Endothelial cell of umbilical vein (primary cell): ENCODE data around the gene DSG2. TPM values are rescaled to one million over a fixed set of nuclear protein-coding genes. Genes with fewer than 3 reads are reported as not detected.

Source experiments
- BruUV-seq: library from RNA; stranded (reverse); fragments of 400-500 nt; replicated peaks from 2 replicates; lab custom pipeline; 2021; lab: Mats Ljungman, UMichigan
- CTCF ChIA-PET: fragments of 300-600, 350-600 bp; sonication (Branson Sonifier 250); formaldehyde crosslinking; loops from one replicate; lab custom pipeline; 2021; ENCODE audit warnings: antibody characterized with exemption, inconsistent platforms; lab: Charles Lee
- POLR2A ChIA-PET: fragments of 300-600, 350-600 bp; sonication (Branson Sonifier 250); formaldehyde crosslinking; loops from one replicate; lab custom pipeline; 2021; ENCODE audit warnings: antibody characterized with exemption, inconsistent platforms; lab: Charles Lee
- DNase-seq: peaks from one replicate; pipeline ENCODE4 v3.0.0-alpha.2; 2011; ENCODE audit warnings: low read depth, low spot score
- FAIRE-seq: peaks from 2 replicates; lab custom pipeline; 2011; peaks lifted over from hg19 to GRCh38; lab: Jason Lieb, UNC
- H2AFZ ChIP-seq: 2 replicates; pipeline ENCODE4 v1.6.0; 2012; ENCODE audit warnings: low read depth, low read length, control low read depth, inconsistent platforms
- H3K27ac ChIP-seq: 2 replicates; pipeline ENCODE4 v1.5.1; 2011; ENCODE audit warnings: low read depth, mild to moderate bottlenecking, control low read depth, low read length, moderate library complexity; ENCODE audit not compliant: insufficient read depth
- H3K27me3 ChIP-seq, 2 experiments: 2 replicates each; pipeline versions ENCODE4 v1.6.0 to v1.6.1; 2011; ENCODE audit warnings: low read length in 2 of 2, mixed read lengths in 1 of 2; ENCODE audit not compliant: control insufficient read depth in 2 of 2, insufficient read depth in 2 of 2
- H3K36me3 ChIP-seq, 2 experiments: 2 replicates in 1 of 2; 3 replicates in 1 of 2; pipeline ENCODE4 v1.5.1; 2011; ENCODE audit warnings: low read length in 2 of 2, mild to moderate bottlenecking in 1 of 2, moderate library complexity in 1 of 2; ENCODE audit not compliant: control insufficient read depth in 2 of 2, insufficient read depth in 2 of 2; ENCODE audit errors: extremely low read depth in 1 of 2
- H3K4me1 ChIP-seq: 3 replicates; pipeline ENCODE4 v1.5.1; 2011; ENCODE audit warnings: mild to moderate bottlenecking, low read length; ENCODE audit not compliant: control insufficient read depth, insufficient read depth; ENCODE audit errors: extremely low read depth
- H3K4me2 ChIP-seq: 2 replicates; pipeline ENCODE4 v1.6.1; 2011; ENCODE audit warnings: low read length, control low read depth, mixed read lengths; ENCODE audit not compliant: insufficient read depth
- H3K4me3 ChIP-seq, 3 experiments: fragments of 200-600 bp in 1 of 3; sonication (generic), shearing (Covaris generic) in 1 of 3; replicated peaks in 1 of 3; 2 replicates each; pipeline ENCODE4 v1.5.1; 2011 to 2016; ENCODE audit warnings: control low read depth in 3 of 3, low read length in 3 of 3, mild to moderate bottlenecking in 2 of 3, inconsistent platforms in 1 of 3, low read depth in 1 of 3, moderate library complexity in 1 of 3; ENCODE audit not compliant: insufficient read depth in 1 of 3
- H3K79me2 ChIP-seq: 2 replicates; pipeline ENCODE4 v1.6.0; 2012; ENCODE audit warnings: low read length, inconsistent platforms; ENCODE audit not compliant: control insufficient read depth, insufficient read depth
- H3K9ac ChIP-seq: replicated peaks from 2 replicates; pipeline ENCODE3; 2011; ENCODE audit warnings: low read length, control low read depth; ENCODE audit not compliant: insufficient read depth; ENCODE audit errors: extremely low read depth
- H3K9me1 ChIP-seq: replicated peaks from 3 replicates; pipeline ENCODE4 v1.6.0; 2011; ENCODE audit warnings: mild to moderate bottlenecking, low read length; ENCODE audit not compliant: control insufficient read depth, insufficient read depth; ENCODE audit errors: extremely low read depth
- H3K9me3 ChIP-seq: replicated peaks from 2 replicates; pipeline ENCODE4 v1.5.1; 2012; ENCODE audit warnings: low read length, inconsistent platforms; ENCODE audit not compliant: control insufficient read depth, insufficient read depth
- H4K20me1 ChIP-seq: replicated peaks from 2 replicates; pipeline ENCODE3; 2011; ENCODE audit warnings: mild to moderate bottlenecking, low read length; ENCODE audit not compliant: control insufficient read depth, insufficient read depth; ENCODE audit errors: extremely low read depth
- EZH2 ChIP-seq: IDR thresholded peaks from 2 replicates; pipeline ENCODE4 v1.6.1; 2012; ENCODE audit warnings: borderline replicate concordance, low read depth, mild to moderate bottlenecking, moderate library complexity, low read length, inconsistent platforms; ENCODE audit not compliant: severe bottlenecking
- GATA2 ChIP-seq: IDR thresholded peaks from 2 replicates; pipeline ENCODE4 v1.7.0; 2011; ENCODE audit warnings: low read depth, mild to moderate bottlenecking, moderate library complexity, mixed read lengths, low read length; ENCODE audit not compliant: insufficient read length, insufficient read depth
- JUN ChIP-seq: IDR thresholded peaks from 2 replicates; pipeline ENCODE4 v1.6.1; 2011; ENCODE audit warnings: borderline replicate concordance, low read depth; ENCODE audit not compliant: insufficient read length, insufficient read depth
- MYC ChIP-seq: IDR thresholded peaks from one replicate; pipeline ENCODE4 v1.6.1; 2011; ENCODE audit warnings: mild to moderate bottlenecking, low read depth, low read length
- POLR2A ChIP-seq: IDR thresholded peaks from 2 replicates; pipeline ENCODE4 v1.6.1; 2012; ENCODE audit warnings: low read depth, mild to moderate bottlenecking, control low read depth, low read length
- dilution Hi-C: fragments of 300-500 bp; cut with MboI; formaldehyde crosslinking; loops from one replicate; pipeline ENCODE4 v1.15.0; 2019; ENCODE audit warnings: low sequenced_read_pairs; ENCODE audit not compliant: extremely low pct_ligation_motif_present
- intact Hi-C: fragments of 100-400 bp; cut with micrococcal nuclease; formaldehyde crosslinking; loops from one replicate; pipeline ENCODE4 v1.10.0; 2022
- polyA plus RNA-seq, 4 experiments: library from polyadenylated mRNA; depleted of rRNA in 3 of 4; stranded (reverse) in 3 of 4; unstranded in 1 of 4; fragments of >200 nt; gene quantifications; 2 replicates each; pipeline versions ENCODE4 v1.2.1 to v1.2.3, GENCODE V29; 2011 to 2012; ENCODE audit warnings: missing spikeins in 1 of 4
- total RNA-seq: library from RNA; stranded (reverse); gene quantifications from 2 replicates; pipeline ENCODE4 v1.2.3, GENCODE V29; 2021
- TF ChIP-seq, protein P1 (sequence below), 2 donors: IDR thresholded peaks; 1 replicate in 1 of 2; 2 replicates in 1 of 2; pipeline ENCODE4 v1.5.1; 2011; ENCODE audit warnings: low read length in 2 of 2, mild to moderate bottlenecking in 2 of 2, moderate library complexity in 2 of 2, control low read depth in 1 of 2, inconsistent platforms in 1 of 2, low read depth in 1 of 2; ENCODE audit not compliant: insufficient read depth in 1 of 2; ENCODE audit errors: extremely low read depth in 1 of 2
- TF ChIP-seq, protein P2 (sequence below): IDR thresholded peaks from 2 replicates; pipeline ENCODE4 v1.6.1; 2011; ENCODE audit not compliant: insufficient read depth, insufficient read length

The DSG2 gene
- total and polyA plus RNA-seq, 2 donors (not counting 3 experiments of a cell fraction or from before 2014, with no cell fraction given), result 0.04 TPM

DNA sequence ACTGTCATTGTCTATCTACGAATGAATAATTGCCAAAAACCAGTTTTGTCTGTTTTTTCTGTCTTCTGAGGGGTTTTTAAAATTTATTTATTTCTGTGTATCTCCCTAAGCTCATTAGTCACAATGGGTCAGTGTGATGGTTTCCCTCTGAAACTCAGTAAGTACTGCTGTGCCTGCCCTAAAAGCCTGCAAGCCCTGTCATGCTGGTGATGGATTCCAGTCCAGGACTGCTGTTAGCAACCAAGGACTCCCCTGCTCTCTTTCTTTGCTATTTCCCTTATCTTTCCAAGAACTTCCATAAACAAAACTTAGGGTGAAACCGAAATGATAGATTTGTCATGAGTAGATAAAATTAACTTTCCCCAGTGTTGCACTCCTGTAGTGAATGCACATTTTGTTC lies 11.8 kb upstream of the DSG2 start:
- dilution Hi-C loops, result no loop called here
- Histone ChIP-seq H3K9ac (no peak overlapping the region), H3K9me1 (no peaks in the 10 kb centered on the region), H3K27ac (no peak overlapping the region), H3K4me3 (no peak overlapping the region), H3K79me2 (no peaks in the 10 kb centered on the region), H4K20me1 (no peaks in the 10 kb centered on the region), H3K4me2 (no peak overlapping the region), H3K27me3 (no peaks in the 10 kb centered on the region), H3K9me3 (no peaks in the 10 kb centered on the region), H3K4me1 (no peaks in the 10 kb centered on the region), H2AFZ (no peak overlapping the region), H3K36me3 (no peaks in the 10 kb centered on the region)
- no TSS peak for BruUV-seq
- intact Hi-C loops, result no loop called here
- DNase-seq (no peak), FAIRE-seq (no peak)
- CTCF ChIA-PET, result no interaction called here
- TF ChIP-seq, protein P1, sequence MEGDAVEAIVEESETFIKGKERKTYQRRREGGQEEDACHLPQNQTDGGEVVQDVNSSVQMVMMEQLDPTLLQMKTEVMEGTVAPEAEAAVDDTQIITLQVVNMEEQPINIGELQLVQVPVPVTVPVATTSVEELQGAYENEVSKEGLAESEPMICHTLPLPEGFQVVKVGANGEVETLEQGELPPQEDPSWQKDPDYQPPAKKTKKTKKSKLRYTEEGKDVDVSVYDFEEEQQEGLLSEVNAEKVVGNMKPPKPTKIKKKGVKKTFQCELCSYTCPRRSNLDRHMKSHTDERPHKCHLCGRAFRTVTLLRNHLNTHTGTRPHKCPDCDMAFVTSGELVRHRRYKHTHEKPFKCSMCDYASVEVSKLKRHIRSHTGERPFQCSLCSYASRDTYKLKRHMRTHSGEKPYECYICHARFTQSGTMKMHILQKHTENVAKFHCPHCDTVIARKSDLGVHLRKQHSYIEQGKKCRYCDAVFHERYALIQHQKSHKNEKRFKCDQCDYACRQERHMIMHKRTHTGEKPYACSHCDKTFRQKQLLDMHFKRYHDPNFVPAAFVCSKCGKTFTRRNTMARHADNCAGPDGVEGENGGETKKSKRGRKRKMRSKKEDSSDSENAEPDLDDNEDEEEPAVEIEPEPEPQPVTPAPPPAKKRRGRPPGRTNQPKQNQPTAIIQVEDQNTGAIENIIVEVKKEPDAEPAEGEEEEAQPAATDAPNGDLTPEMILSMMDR (IDR thresholded peaks at IDR 0.05; ENCODE audit: extremely low read depth in 1 of 2, insufficient read depth in 1 of 2, low read depth in 1 of 2, low read length in 2 of 2), result no peak
- TF ChIP-seq MYC (no peak), GATA2 (no peak), JUN (no peak), POLR2A (no peak), EZH2 (no peak)
- TF ChIP-seq, protein P2, sequence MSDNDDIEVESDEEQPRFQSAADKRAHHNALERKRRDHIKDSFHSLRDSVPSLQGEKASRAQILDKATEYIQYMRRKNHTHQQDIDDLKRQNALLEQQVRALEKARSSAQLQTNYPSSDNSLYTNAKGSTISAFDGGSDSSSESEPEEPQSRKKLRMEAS, result no peak
- POLR2A ChIA-PET, result no interaction called here
